GM23338 (cell line): Measurements from ENCODE around the gene RRAS. TPM values are rescaled to one million over a fixed set of nuclear protein-coding genes. Genes with fewer than 3 reads are reported as not detected.

ENCODE experiments used
- ATAC-seq: fragments of 200-7000 bp; cut with Tn5 transposase; 3 replicates; pipeline ENCODE4 v1.9.1; 2020
- DNase-seq: peaks from one replicate; pipeline ENCODE4 v3.0.0-alpha.2; 2015; ENCODE audit warnings: low spot score
- H2AFZ ChIP-seq: fragments of 200-600 bp; sonication (generic); 2 replicates; pipeline ENCODE4 v1.8.0; 2016; ENCODE audit warnings: antibody characterized with exemption, mild to moderate bottlenecking, moderate library complexity
- H3F3A ChIP-seq: fragments of 200-600 bp; sonication (generic); replicated peaks from 2 replicates; pipeline ENCODE4 v1.8.0; 2017; ENCODE audit warnings: antibody characterized with exemption, mixed run types, low read depth
- H3K27ac ChIP-seq: fragments of 200-600 bp; sonication (generic); 2 replicates; pipeline ENCODE4 v1.6.1; 2016; ENCODE audit warnings: low read depth
- H3K27me3 ChIP-seq: fragments of 200-600 bp; sonication (generic); 2 replicates; pipeline ENCODE4 v1.8.0; 2016; ENCODE audit warnings: mild to moderate bottlenecking, mixed run types, moderate library complexity; ENCODE audit not compliant: insufficient read depth
- H3K36me3 ChIP-seq: fragments of 200-600 bp; sonication (generic); 2 replicates; pipeline ENCODE4 v1.8.0; 2016; ENCODE audit warnings: mild to moderate bottlenecking; ENCODE audit not compliant: insufficient read depth
- H3K4me1 ChIP-seq: fragments of 200-600 bp; sonication (generic); 2 replicates; pipeline ENCODE4 v1.8.0; 2016; ENCODE audit warnings: mild to moderate bottlenecking, moderate library complexity; ENCODE audit not compliant: insufficient read depth
- H3K4me2 ChIP-seq: fragments of 200-600 bp; sonication (generic); 2 replicates; pipeline ENCODE4 v1.7.1; 2017; ENCODE audit warnings: mixed run types
- H3K4me3 ChIP-seq: fragments of 200-600 bp; sonication (generic); 2 replicates; pipeline ENCODE4 v1.6.1; 2016; ENCODE audit warnings: mixed run types
- H3K79me2 ChIP-seq: fragments of 200-600 bp; sonication (generic); replicated peaks from 2 replicates; pipeline ENCODE4 v1.8.0; 2017; ENCODE audit warnings: mild to moderate bottlenecking; ENCODE audit not compliant: insufficient read depth
- H3K9me2 ChIP-seq: fragments of 200-600 bp; sonication (generic); 2 replicates; pipeline ENCODE4 v1.8.0; 2017; ENCODE audit not compliant: insufficient read depth
- H4K20me1 ChIP-seq: fragments of 200-600 bp; sonication (generic); replicated peaks from 2 replicates; pipeline ENCODE4 v1.8.0; 2017; ENCODE audit warnings: mild to moderate bottlenecking; ENCODE audit not compliant: insufficient read depth
- H3K27ac Mint-ChIP-seq: 2 replicates; pipeline ENCODE4 v1.8.0; 2020; ENCODE audit warnings: inconsistent platforms, mild to moderate bottlenecking, moderate library complexity, mixed read lengths
- H3K27me3 Mint-ChIP-seq: 3 replicates; pipeline ENCODE4 v1.8.0; 2022; ENCODE audit warnings: low read depth, mild to moderate bottlenecking, moderate library complexity, mixed read lengths, inconsistent platforms; ENCODE audit not compliant: insufficient read depth, poor library complexity
- H3K36me3 Mint-ChIP-seq: 3 replicates; pipeline ENCODE4 v1.8.0; 2021; ENCODE audit warnings: low read depth, mild to moderate bottlenecking, inconsistent platforms, moderate library complexity, mixed read lengths
- H3K4me1 Mint-ChIP-seq: 3 replicates; pipeline ENCODE4 v1.8.0; 2020; ENCODE audit warnings: mild to moderate bottlenecking, inconsistent platforms, mixed read lengths
- H3K4me3 Mint-ChIP-seq: 3 replicates; pipeline ENCODE4 v1.8.0; 2021; ENCODE audit warnings: moderate library complexity, mild to moderate bottlenecking, inconsistent platforms, mixed read lengths
- H3K9me3 Mint-ChIP-seq: 3 replicates; pipeline ENCODE4 v1.8.0; 2020; ENCODE audit warnings: moderate library complexity, mild to moderate bottlenecking, inconsistent platforms, mixed read lengths
- CREB1 ChIP-seq: fragments of 250-450 bp; sonication (Bioruptor Pico); IDR thresholded peaks from 2 replicates; pipeline ENCODE4 v1.5.0; 2020; ENCODE audit warnings: low read depth, mild to moderate bottlenecking, moderate library complexity
- CTCF ChIP-seq, 2 experiments: fragments of 200-600 bp in 1 of 2; sonication (generic) in 1 of 2; conservative IDR thresholded peaks; 2 replicates each; pipeline versions ENCODE4 v1.5.1 to v1.6.1; 2016 to 2017; ENCODE audit warnings: antibody characterized with exemption in 2 of 2, low read depth in 2 of 2, mild to moderate bottlenecking in 2 of 2, moderate library complexity in 1 of 2
- EZH2phosphoT487 ChIP-seq: fragments of 200-600 bp; sonication (generic); IDR thresholded peaks from one replicate; pipeline ENCODE4 v1.8.1; 2018; ENCODE audit warnings: antibody characterized with exemption; ENCODE audit not compliant: unreplicated experiment
- JUNB ChIP-seq: IDR thresholded peaks from one replicate; pipeline ENCODE4 v1.6.1; 2016; ENCODE audit warnings: antibody characterized with exemption; ENCODE audit not compliant: unreplicated experiment
- NANOG ChIP-seq: IDR thresholded peaks from 2 replicates; pipeline ENCODE4 v1.6.1; 2016; ENCODE audit warnings: antibody characterized with exemption, borderline replicate concordance
- STAT1 ChIP-seq: IDR thresholded peaks from one replicate; pipeline ENCODE4 v1.6.1; 2016; ENCODE audit warnings: antibody characterized with exemption; ENCODE audit not compliant: unreplicated experiment
- ZNF114 ChIP-seq: fragments of 250-450 bp; sonication (Bioruptor Pico); IDR thresholded peaks from 2 replicates; pipeline ENCODE4 v1.5.0; 2020; ENCODE audit warnings: mild to moderate bottlenecking, moderate library complexity
- ZNF331 ChIP-seq: fragments of 250-450 bp; sonication (Bioruptor Pico); IDR thresholded peaks from 2 replicates; pipeline ENCODE4 v1.5.0; 2020; ENCODE audit warnings: low read depth, mild to moderate bottlenecking, moderate library complexity
- ZNF462 ChIP-seq: fragments of 250-450 bp; sonication (Bioruptor Pico); IDR thresholded peaks from 2 replicates; pipeline ENCODE4 v1.5.0; 2020; ENCODE audit warnings: mild to moderate bottlenecking, moderate library complexity
- polyA plus RNA-seq: library from polyadenylated mRNA; unstranded; fragments of >200 nt; fragmentation: Nextera tagmentation; extraction: Ambion mirVana; gene quantifications from 2 replicates; pipeline ENCODE4 v1.2.1, GENCODE V29; 2016
- total RNA-seq: library from RNA; depleted of rRNA; stranded (reverse); fragments of >200 nt; shearing (Covaris generic); gene quantifications from 2 replicates; pipeline ENCODE4 v1.2.3, GENCODE V29; 2014

Gene RRAS
- total and polyA plus RNA-seq, 2 experiments from 2014 or later: 9.3 to 30.0 TPM

GRCh38 chr19:49657493-49658138, 17.7 kb upstream of the RRAS start:
- Histone ChIP-seq H3K27ac (no peak overlapping the region), H3K4me1 (no peaks in the 10 kb centered on the region), H3K27me3 (no peaks in the 10 kb centered on the region), H3K4me2 (no peak overlapping the region), H3F3A (peaks cover 9% of the 10 kb centered on the region; the same call in 1 of the 2 replicates), H4K20me1 (peaks cover 7% of the 10 kb centered on the region), H2AFZ (no peak overlapping the region), H3K36me3 (peaks cover 22% of the 10 kb centered on the region), H3K9me2 (no peaks in the 10 kb centered on the region), H3K79me2 (no peaks in the 10 kb centered on the region), H3K4me3 (no peak overlapping the region)
- peak overlapping the region; percentile 24; the same call in 1 of the 2 replicates for H3K27ac Mint-ChIP-seq
- TF ChIP-seq NANOG (no peak), EZH2phosphoT487 (no peak), ZNF114 (CRISPR knock-in tag) (no peak), JUNB (no peak), ZNF462 (no peak), CTCF (conservative IDR thresholded peaks at IDR 0.05; ENCODE audit: low read depth in 2 of 2) (no peak), STAT1 (no peak), CREB1 (CRISPR knock-in tag) (no peak), ZNF331 (CRISPR knock-in tag) (no peak)
- DNase-seq (no peak), ATAC-seq (no peak)
- H3K4me1 Mint-ChIP-seq: peaks cover 8% of the 10 kb centered on the region
- no peak overlapping the region; the same call in 2 of the 3 replicates for H3K4me3 Mint-ChIP-seq
- H3K27me3 Mint-ChIP-seq: peaks cover 19% of the 10 kb centered on the region
- H3K9me3 Mint-ChIP-seq: peaks cover 19% of the 10 kb centered on the region
- peaks cover 90% of the 10 kb centered on the region for H3K36me3 Mint-ChIP-seq
